HL-60/S4 (cell line): ENCODE measurements around the gene NOSTRIN.
"Not testable (repeated sequence)": the region's sequence is repeated elsewhere in the genome, so short reads cannot be mapped to it uniquely, and the experiment has no call there.

Experiments used
- in situ Hi-C: fragments of 300-500 bp; cut with MboI; formaldehyde crosslinking; loops from 2 replicates; pipeline ENCODE4 v1.14.3; 2022; ENCODE audit warnings: low sequenced_read_pairs

The NOSTRIN gene

GRCh38 chr2:168801961-168802858 lies at the start of gene NOSTRIN:
Gene NOSTRIN (plus strand): TSS chr2:168802637. CDS start chr2:168802647, 10 bp downstream.
- in situ Hi-C loops: no loop called here

GRCh38 chr2:168753765-168754329 lies 48.6 kb upstream of the NOSTRIN start:
- in situ Hi-C loops: no loop called here

- in situ Hi-C loops: no loop called here
Observed at GRCh38 chr2:168757223-168757622, 45.2 kb upstream of the NOSTRIN start.

- in situ Hi-C loops: no loop called here
Observed at GRCh38 chr2:168758970-168759820, 43.2 kb upstream of the NOSTRIN start.

GRCh38 chr2:168765401-168765800 lies 37.0 kb upstream of the NOSTRIN start:
- in situ Hi-C loops: no loop called here

- in situ Hi-C loops: no loop called here
Observed at GRCh38 chr2:168766600-168766999, 35.8 kb upstream of the NOSTRIN start.

- in situ Hi-C loops: no loop called here
Observed at GRCh38 chr2:168767258-168767657, 35.2 kb upstream of the NOSTRIN start.

GRCh38 chr2:168768357-168768756 lies 34.1 kb upstream of the NOSTRIN start:
- in situ Hi-C loops: not testable (repeated sequence)

GRCh38 chr2:168770796-168771195 lies 31.6 kb upstream of the NOSTRIN start:
- in situ Hi-C loops: no loop called here

- in situ Hi-C loops: no loop called here
Observed at GRCh38 chr2:168772704-168773103, 29.7 kb upstream of the NOSTRIN start.

GRCh38 chr2:168773128-168773527 lies 29.3 kb upstream of the NOSTRIN start:
- in situ Hi-C loops: no loop called here

- in situ Hi-C loops: no loop called here
Observed at GRCh38 chr2:168773719-168774521, 28.5 kb upstream of the NOSTRIN start.

GRCh38 chr2:168775837-168776236 lies 26.6 kb upstream of the NOSTRIN start:
- in situ Hi-C loops: no loop called here

- in situ Hi-C loops: no loop called here
Observed at GRCh38 chr2:168780669-168781071, 21.8 kb upstream of the NOSTRIN start.

- in situ Hi-C loops: no loop called here
Observed at GRCh38 chr2:168781191-168781817, 21.1 kb upstream of the NOSTRIN start.

GRCh38 chr2:168782271-168782670 lies 20.2 kb upstream of the NOSTRIN start:
- in situ Hi-C loops: no loop called here

GRCh38 chr2:168784993-168785392 lies 17.4 kb upstream of the NOSTRIN start:
- in situ Hi-C loops: no loop called here

- in situ Hi-C loops: no loop called here
Observed at GRCh38 chr2:168787098-168787781, 15.2 kb upstream of the NOSTRIN start.

GRCh38 chr2:168787782-168788376 lies 14.6 kb upstream of the NOSTRIN start:
- in situ Hi-C loops: no loop called here
